WI38 (cell line): ENCODE data around the gene CFAP70.

Experiments used
- H3K4me3 ChIP-seq: 2 replicates; pipeline ENCODE4 v1.5.1; 2011; ENCODE audit warnings: low read depth, mild to moderate bottlenecking, control low read depth, low read length
- CTCF ChIP-seq: IDR thresholded peaks from 2 replicates; pipeline ENCODE4 v1.5.1; 2012; ENCODE audit warnings: low read depth, mild to moderate bottlenecking, control low read depth, low read length

The CFAP70 gene

GRCh38 chr10:73239908-73240307, 118.8 kb downstream of the CFAP70 start:
- no peak overlapping the region for H3K4me3 ChIP-seq

GRCh38 chr10:73238990-73239566, 119.6 kb downstream of the CFAP70 start:
- TF ChIP-seq CTCF, result no peak
- no peak overlapping the region for H3K4me3 ChIP-seq

More at GRCh38 chr10:73239908-73240307, 118.8 kb downstream of the CFAP70 start:
- TF ChIP-seq CTCF, result no peak

GRCh38 chr10:73234695-73235094, 124.0 kb downstream of the CFAP70 start:
- no peak for TF ChIP-seq CTCF
- H3K4me3 ChIP-seq, result no peak overlapping the region

GRCh38 chr10:73233883-73234282, 124.8 kb downstream of the CFAP70 start:
- no peak overlapping the region for H3K4me3 ChIP-seq
- no peak for TF ChIP-seq CTCF

- H3K4me3 ChIP-seq, result no peak overlapping the region
- TF ChIP-seq CTCF, result no peak
Measured at GRCh38 chr10:73232887-73233286, 125.8 kb downstream of the CFAP70 start.

- no peak for TF ChIP-seq CTCF
- no peak overlapping the region for H3K4me3 ChIP-seq
Measured at GRCh38 chr10:73229567-73229966, 129.1 kb downstream of the CFAP70 start.

- no peak overlapping the region for H3K4me3 ChIP-seq
- no peak for TF ChIP-seq CTCF
Measured at GRCh38 chr10:73228247-73228646, 130.4 kb downstream of the CFAP70 start.
